Spleen (tissue), 7 donors: ENCODE results near the gene CNTNAP2.

Experiments
- CTCF ChIP-seq, 11 experiments: fragments of 200-600 bp in 7 of 11; fragments of 450-650 bp in 4 of 11; sonication (generic) in 4 of 11; IDR thresholded peaks in 8 of 11; conservative IDR thresholded peaks in 3 of 11; 1 replicate in 7 of 11; 2 replicates in 4 of 11; pipeline versions ENCODE4 v1.4.0 to v1.8.0; 2016 to 2021; ENCODE audit warnings: antibody characterized with exemption in 11 of 11, inconsistent platforms in 4 of 11, mild to moderate bottlenecking in 1 of 11
- POLR2A ChIP-seq, 3 donors: fragments of 450-650 bp; IDR thresholded peaks; one replicate each; pipeline ENCODE4 v1.5.1; 2017; ENCODE audit warnings: antibody characterized with exemption in 3 of 3, mild to moderate bottlenecking in 1 of 3
- donor health status: DM: no; HTN: no; CAD: no; lungs with moderate emphysema.
- donor health status: DM: no; HTN: no; CAD: no.
- donor health status: DM: no; HTN: no; CAD: no.

- TF ChIP-seq CTCF (IDR thresholded peaks at IDR 0.05 in 8 of 11, conservative IDR thresholded peaks at IDR 0.05 in 3 of 11) (no peak), POLR2A (IDR thresholded peaks at IDR 0.05) (no peak)
These were observed 2173.9 kb downstream of the CNTNAP2 start for GRCh38 chr7:148290538-148290937.
